SH-SY5Y (cell line): ENCODE data around the gene RIGI.

Source experiments
- GATA2 ChIP-seq: IDR thresholded peaks from 2 replicates; pipeline ENCODE4 v1.6.1; 2011; ENCODE audit warnings: mild to moderate bottlenecking, low read depth, low read length
- GATA3 ChIP-seq: IDR thresholded peaks from 2 replicates; pipeline ENCODE4 v1.6.1; 2011; ENCODE audit warnings: low read depth, mild to moderate bottlenecking, low read length, moderate library complexity

RIGI gene

GRCh38 chr9:32526041-32526706 is at the start of gene RIGI:
Gene RIGI, minus strand, starts transcription at chr9:32526196. Its CDS starts 30 bp downstream, at chr9:32526166.
- TF ChIP-seq GATA2: no peak
- no peak for TF ChIP-seq GATA3

GRCh38 chr9:32574858-32575257 is 48.9 kb upstream of the RIGI start:
- TF ChIP-seq GATA3: no peak
- no peak for TF ChIP-seq GATA2

GRCh38 chr9:32573821-32574220 is 47.8 kb upstream of the RIGI start:
- TF ChIP-seq GATA3 (no peak), GATA2 (no peak)

- no peak for TF ChIP-seq GATA3
- no peak for TF ChIP-seq GATA2
Observed at GRCh38 chr9:32572900-32573523, 47.0 kb upstream of the RIGI start, which contains the start of gene NDUFB6. Gene NDUFB6, minus strand, starts transcription at chr9:32573159. Its CDS starts 99 bp downstream, at chr9:32573060.

GRCh38 chr9:32571969-32572899 is 46.2 kb upstream of the RIGI start:
- no peak for TF ChIP-seq GATA3
- TF ChIP-seq GATA2: no peak

GRCh38 chr9:32570262-32570661 is 44.3 kb upstream of the RIGI start:
- TF ChIP-seq GATA2 (peak; percentile 86), GATA3 (peak; percentile 67; the same call in 1 of the 2 replicates)

GRCh38 chr9:32566770-32567169 is 40.8 kb upstream of the RIGI start:
- TF ChIP-seq GATA2 (no peak), GATA3 (no peak)

GRCh38 chr9:32565967-32566366 is 40.0 kb upstream of the RIGI start:
- TF ChIP-seq GATA2 (no peak), GATA3 (no peak)

- TF ChIP-seq GATA3 (no peak), GATA2 (no peak)
Observed at GRCh38 chr9:32558408-32558934, 32.5 kb upstream of the RIGI start.

GRCh38 chr9:32554591-32554990 is 28.6 kb upstream of the RIGI start:
- TF ChIP-seq GATA2 (no peak), GATA3 (no peak)

GRCh38 chr9:32554107-32554506 is 28.1 kb upstream of the RIGI start:
- TF ChIP-seq GATA2: no peak
- TF ChIP-seq GATA3: no peak

GRCh38 chr9:32552172-32552872 is 26.3 kb upstream of the RIGI start, which contains the start of the genes SMIM27 and TOPORS:
Gene SMIM27, plus strand, starts transcription at chr9:32552327. Its CDS starts 108 bp downstream, at chr9:32552435.
Gene TOPORS, minus strand, starts transcription at chr9:32552586. Its CDS starts 150 bp downstream, at chr9:32552436.
- no peak for TF ChIP-seq GATA3
- peak; percentile 24 for TF ChIP-seq GATA2

GRCh38 chr9:32551276-32552051 is 25.5 kb upstream of the RIGI start:
- no peak for TF ChIP-seq GATA2
- no peak for TF ChIP-seq GATA3
